ENCODE data around the gene MYEOV. TPM values are rescaled to one million over a fixed set of nuclear protein-coding genes. Genes with fewer than 3 reads are reported as not detected.

MYEOV gene
- total and polyA plus RNA-seq, 2 of the 8 experiments (the other 6 are each of a cell fraction or from before 2014, with no cell fraction given): 0.44 to 0.67 TPM

GRCh38 chr11:69269926-69270697 lies 23.8 kb upstream of the MYEOV start:
- no peaks in the 10 kb centered on the region; a peak in 2 of 7 replicates for H3K27me3 ChIP-seq (replicated peaks in 1 of 4; ENCODE audit: control insufficient read depth in 3 of 4, extremely low read depth in 1 of 4, insufficient read depth in 3 of 4, low read length in 3 of 4)
- H3K4me2 ChIP-seq (ENCODE audit: insufficient read depth in 1 of 2, low read depth in 2 of 2, low read length in 2 of 2): no peak overlapping the region
- H2BK15ac ChIP-seq (ENCODE audit: low read length): no peak overlapping the region
- no peak overlapping the region for H2BK120ac ChIP-seq (replicated peaks; ENCODE audit: low read depth, low read length)
- H2BK12ac ChIP-seq (ENCODE audit: low read depth, low read length): no peak overlapping the region
- no peak overlapping the region for H4K91ac ChIP-seq (replicated peaks; ENCODE audit: insufficient read length, low read length)
- no peak overlapping the region for H3K23ac ChIP-seq (ENCODE audit: insufficient read length)
- H3K14ac ChIP-seq (ENCODE audit: insufficient read length): no peak overlapping the region
- no peak overlapping the region for H2BK5ac ChIP-seq (ENCODE audit: low read depth, low read length)
- H3K4me3 ChIP-seq (ENCODE audit: extremely low read depth in 1 of 4, insufficient read depth in 2 of 4, low read depth in 3 of 4, low read length in 4 of 4): no peak overlapping the region
- FAIRE-seq: no peak
- no peak overlapping the region for H2BK20ac ChIP-seq (ENCODE audit: low read length)
- H3K18ac ChIP-seq (ENCODE audit: extremely low read depth, low read length): no peak overlapping the region
- no peaks in the 10 kb centered on the region for H3K79me1 ChIP-seq (ENCODE audit: low read depth, low read length)
- POLR2A ChIA-PET (ENCODE audit: partially characterized antibody): no interaction called here
- no peak overlapping the region for H2AFZ ChIP-seq (ENCODE audit: low read length)
- H4K5ac ChIP-seq (ENCODE audit: insufficient read length, low read depth, low read length): no peak overlapping the region
- peaks cover 0 to 3% of the 10 kb centered on the region in 2 experiments for H4K20me1 ChIP-seq (replicated peaks in 1 of 2; ENCODE audit: control insufficient read depth in 1 of 2, insufficient read depth in 2 of 2, low read length in 2 of 2)
- H3K4ac ChIP-seq (replicated peaks; ENCODE audit: insufficient read length, low read depth, low read length): no peak overlapping the region
- no peak overlapping the region for H2AK5ac ChIP-seq (ENCODE audit: low read depth, low read length)
- WGBS, 2 experiments (ENCODE audit: extremely low coverage in 1 of 2, insufficient coverage in 1 of 2, insufficient read length in 1 of 2, insufficient replicate concordance in 2 of 2, low coverage in 1 of 2, low lambda C conversion rate in 2 of 2, missing lambda C conversion rate in 1 of 2): 90% methylated on average over 19 of the region's 21 CpGs; no CpG with 5 or more reads in 1 of the 2 experiments
- H3K4me1 ChIP-seq (replicated peaks in 1 of 4; ENCODE audit: control insufficient read depth in 3 of 4, insufficient read depth in 4 of 4, low read length in 3 of 4): no peaks in the 10 kb centered on the region
- DNase-seq (ENCODE audit: low read depth in 1 of 2, low spot score in 2 of 2): no peak
- H4K8ac ChIP-seq (ENCODE audit: extremely low read depth, insufficient read depth, low read length): peak overlapping the region; percentile 60; the same call in 1 of the 2 replicates
- no peaks in the 10 kb centered on the region for H3K36me3 ChIP-seq (ENCODE audit: control insufficient read depth in 2 of 4, insufficient read depth in 4 of 4, low read length in 3 of 4)
- H3K27ac ChIP-seq (ENCODE audit: low read depth, low read length): no peak overlapping the region
- no peak for TF ChIP-seq SIX5 (IDR thresholded peaks at IDR 0.05; ENCODE audit: low read depth, low read length)
- no peak for TF ChIP-seq E2F6 (IDR thresholded peaks at IDR 0.05)
- CTCF ChIA-PET (ENCODE audit: partially characterized antibody): interaction anchor here (1.1 to 1.6 kb wide), 4 partner anchors 17 to 161 kb away, joined by 4 to 8 read pairs (median 5); no protein-coding TSS in a partner anchor
- H3K9ac ChIP-seq (replicated peaks in 1 of 4; ENCODE audit: extremely low read depth in 1 of 4, low read depth in 3 of 4, low read length in 3 of 4): no peak overlapping the region
- H3K56ac ChIP-seq (replicated peaks; ENCODE audit: insufficient read length, low read depth, low read length): no peak overlapping the region
- no peaks in the 10 kb centered on the region for H3K79me2 ChIP-seq (ENCODE audit: control insufficient read depth in 1 of 2, insufficient read depth in 2 of 2, low read length in 2 of 2)
- no peaks in the 10 kb centered on the region for H3K9me3 ChIP-seq (ENCODE audit: insufficient read depth in 2 of 2, low read depth in 1 of 2, low read length in 1 of 2)
- H3K23me2 ChIP-seq (ENCODE audit: low read depth, low read length): peaks cover 6% of the 10 kb centered on the region; the same call in 1 of the 2 replicates

All from H1 (cell line).